K562 (cell line): Measurements from ENCODE around the gene TSC22D1. TPM values are rescaled to one million over a fixed set of nuclear protein-coding genes. Genes with fewer than 3 reads are reported as not detected.

Experiments used
- ATAC-seq: fragments of 200-7000 bp; cut with Tn5 transposase; 3 replicates; pipeline ENCODE4 v1.9.1; 2020; ENCODE audit warnings: moderate library complexity
- BruUV-seq: library from RNA; stranded (reverse); fragments of 400-500 nt; replicated peaks from 2 replicates; lab custom pipeline; 2021; lab: Mats Ljungman, UMichigan
- CTCF ChIA-PET: fragments of 300-600 bp; formaldehyde crosslinking; extraction: SDS; loops from one replicate; lab custom pipeline; 2021; ENCODE audit warnings: low intra/inter-chr PET ratio; lab: Yijun Ruan, JAX
- POLR2A ChIA-PET: fragments of 300-600, 350-650 bp; sonication (Branson Sonifier 250); formaldehyde crosslinking; extraction: SDS; loops from one replicate; lab custom pipeline; 2021; ENCODE audit warnings: antibody characterized with exemption, inconsistent platforms; lab: Yijun Ruan, JAX
- DNase-seq, 4 experiments: peaks; one replicate each; pipeline versions ENCODE4 v3.0.0 to v3.0.0-alpha.2; 2011 to 2018; ENCODE audit warnings: low spot score in 3 of 4, mixed read lengths in 3 of 4; ENCODE audit errors: extremely low read depth in 1 of 4
- FAIRE-seq: peaks from 2 replicates; lab custom pipeline; 2011; peaks lifted over from hg19 to GRCh38; lab: Jason Lieb, UNC
- H2AFZ ChIP-seq: 2 replicates; pipeline ENCODE4 v1.6.0; 2011; ENCODE audit warnings: low read depth, low read length, control low read depth, inconsistent platforms
- H3K27ac ChIP-seq: fragments of 200-600 bp; 3 replicates; pipeline ENCODE4 v1.8.0; 2011; ENCODE audit warnings: low read depth, mild to moderate bottlenecking, control low read depth, inconsistent platforms, low read length, moderate library complexity, mixed read lengths; ENCODE audit errors: extremely low read depth
- H3K27me3 ChIP-seq, 2 experiments: fragments of 300-600 bp in 1 of 2; 2 replicates in 1 of 2; 3 replicates in 1 of 2; pipeline versions ENCODE4 v1.6.0 to v1.8.0; 2011; ENCODE audit warnings: inconsistent platforms in 2 of 2, low read length in 2 of 2, mild to moderate bottlenecking in 1 of 2, mixed read lengths in 1 of 2, moderate library complexity in 1 of 2; ENCODE audit not compliant: control insufficient read depth in 2 of 2, insufficient read depth in 2 of 2
- H3K36me3 ChIP-seq: fragments of 300-600 bp; 3 replicates; pipeline ENCODE4 v1.8.0; 2011; ENCODE audit warnings: mild to moderate bottlenecking, low read length, inconsistent platforms; ENCODE audit not compliant: control insufficient read depth, insufficient read depth
- H3K4me1 ChIP-seq, 2 experiments: fragments of 200-600 bp in 1 of 2; replicated peaks in 1 of 2; 2 replicates in 1 of 2; 3 replicates in 1 of 2; pipeline versions ENCODE4 v1.5.1 to v1.8.0; 2011; ENCODE audit warnings: inconsistent platforms in 2 of 2, low read length in 2 of 2, mild to moderate bottlenecking in 1 of 2, mixed read lengths in 1 of 2, moderate library complexity in 1 of 2; ENCODE audit not compliant: control insufficient read depth in 2 of 2, insufficient read depth in 2 of 2
- H3K4me2 ChIP-seq: 2 replicates; pipeline ENCODE4 v1.6.1; 2011; ENCODE audit warnings: low read length, control low read depth, inconsistent platforms, mixed read lengths; ENCODE audit not compliant: insufficient read depth
- H3K4me3 ChIP-seq: fragments of 200-600 bp; sonication (generic), shearing (Covaris generic); 2 replicates; pipeline ENCODE4 v1.5.1; 2016; ENCODE audit warnings: control low read depth, inconsistent platforms
- H3K79me2 ChIP-seq: fragments of 200-600 bp; 3 replicates; pipeline ENCODE4 v1.8.0; 2011; ENCODE audit warnings: low read length, inconsistent platforms; ENCODE audit not compliant: control insufficient read depth, insufficient read depth
- H3K9ac ChIP-seq, 2 experiments: 2 replicates each; pipeline versions ENCODE4 v1.6.0 to v1.6.1; 2011; ENCODE audit warnings: low read depth in 2 of 2, low read length in 2 of 2, control low read depth in 1 of 2, inconsistent platforms in 1 of 2, mild to moderate bottlenecking in 1 of 2, mixed read lengths in 1 of 2; ENCODE audit not compliant: insufficient read depth in 1 of 2
- H3K9me1 ChIP-seq: one replicate; pipeline ENCODE4 v1.6.0; 2011; ENCODE audit warnings: inconsistent platforms, mild to moderate bottlenecking, low read length, moderate library complexity; ENCODE audit not compliant: control insufficient read depth, insufficient read depth
- H3K9me3 ChIP-seq: replicated peaks from 2 replicates; pipeline ENCODE4 v1.5.1; 2011; ENCODE audit warnings: low read depth, low read length, inconsistent platforms; ENCODE audit not compliant: control insufficient read depth, insufficient read depth
- H4K20me1 ChIP-seq: replicated peaks from 2 replicates; pipeline ENCODE4 v1.6.1; 2011; ENCODE audit warnings: low read length, inconsistent platforms, mixed read lengths; ENCODE audit not compliant: control insufficient read depth, insufficient read depth
- ATF4 ChIP-seq: fragments of 450-650 bp; formaldehyde crosslinking; IDR thresholded peaks from 2 replicates; pipeline ENCODE4 v1.4.0; 2022; ENCODE audit warnings: mild to moderate bottlenecking, moderate library complexity
- ETS1 ChIP-seq: conservative IDR thresholded peaks from 2 replicates; pipeline ENCODE4 v1.6.1; 2011; ENCODE audit warnings: low read depth, mild to moderate bottlenecking, low read length; ENCODE audit not compliant: control insufficient read depth
- FOXJ3 ChIP-seq: sonication (generic); formaldehyde crosslinking; IDR thresholded peaks from 2 replicates; pipeline ENCODE4 v1.4.0; 2020; ENCODE audit warnings: mild to moderate bottlenecking, missing genetic modification reagents
- NCOA2 ChIP-seq, 2 experiments: fragments of 450-650 bp; IDR thresholded peaks; 2 replicates each; pipeline ENCODE4 v1.6.1; 2018; ENCODE audit warnings: mild to moderate bottlenecking in 2 of 2, moderate library complexity in 1 of 2; ENCODE audit not compliant: partially characterized antibody in 2 of 2
- SRSF1 ChIP-seq: fragments of 200-400 bp; formaldehyde crosslinking; IDR thresholded peaks from 2 replicates; pipeline ENCODE4 v1.6.1; 2017; ENCODE audit warnings: mild to moderate bottlenecking, low read depth, low read length, moderate library complexity
- U2AF2 ChIP-seq: fragments of 200-400 bp; formaldehyde crosslinking; optimal IDR thresholded peaks from 2 replicates; pipeline ENCODE3; 2017; ENCODE audit warnings: low read depth, mild to moderate bottlenecking, low read length
- ZNF263 ChIP-seq: sonication (generic); formaldehyde crosslinking; IDR thresholded peaks from 2 replicates; pipeline ENCODE4 v1.8.0; 2022; ENCODE audit warnings: mild to moderate bottlenecking, missing genetic modification reagents, borderline replicate concordance
- ZNF316 ChIP-seq: fragments of 450-650 bp; IDR thresholded peaks from 2 replicates; pipeline ENCODE4 v1.6.1; 2016
- WGBS: fragments of 100-300 bp; shearing (Covaris generic); methylation state at CpG from one replicate; pipeline ENCODE4 v1.1.6; 2016; ENCODE audit warnings: low coverage, mixed read lengths; ENCODE audit not compliant: insufficient coverage; ENCODE audit errors: missing lambda C conversion rate; 5-methylcytosine and 5-hydroxymethylcytosine counted together
- in situ Hi-C: fragments of 300-500 bp; cut with MboI; formaldehyde crosslinking; loops from 4 replicates; pipeline ENCODE4 v1.15.0; 2018; ENCODE audit warnings: inconsistent platforms, mixed read lengths
- intact Hi-C: fragments of 100-400 bp; cut with micrococcal nuclease; formaldehyde crosslinking; loops from 2 replicates; pipeline ENCODE4 v1.14.2; 2022
- polyA plus RNA-seq, 8 experiments: library from polyadenylated mRNA; depleted of rRNA in 4 of 8; stranded (reverse) in 5 of 8; unstranded in 3 of 8; fragments of >200 nt; fragmentation: Nextera tagmentation in 2 of 8; fragmentation: Illumina TruSeq in 1 of 8; extraction: Ambion mirVana in 2 of 8; extraction: Trizol in 1 of 8; gene quantifications; 2 replicates each; pipeline versions ENCODE4 v1.2.1 to v1.2.3, GENCODE V29; 2011 to 2014; ENCODE audit warnings: inconsistent platforms in 1 of 8, missing spikeins in 1 of 8
- total RNA-seq, 7 experiments: library from RNA; depleted of rRNA in 6 of 7; stranded (reverse); fragments of >200 nt in 6 of 7; fragmentation: Illumina TruSeq in 2 of 7; extraction: Trizol in 2 of 7; gene quantifications; 2 replicates each; pipeline versions ENCODE4 v1.2.1 to v1.2.3, GENCODE V29; 2011 to 2021; ENCODE audit warnings: low replicate concordance in 1 of 7

Gene TSC22D1
- total and polyA plus RNA-seq, 9 of the 15 experiments (the other 6 are each of a cell fraction or from before 2014, with no cell fraction given) = 2.6 to 19.8 (median 8.4) TPM

GRCh38 chr13:44546164-44546563, 30.0 kb downstream of the TSC22D1 start:
- Histone ChIP-seq H3K36me3 (no peaks in the 10 kb centered on the region), H3K79me2 (no peaks in the 10 kb centered on the region), H3K9me1 (no peaks in the 10 kb centered on the region), H4K20me1 (no peaks in the 10 kb centered on the region), H3K4me2 (no peak overlapping the region), H3K9ac (no peak overlapping the region), H3K4me3 (no peak overlapping the region), H3K9me3 (no peaks in the 10 kb centered on the region), H2AFZ (no peak overlapping the region), H3K27ac (no peak overlapping the region), H3K27me3 (no peaks in the 10 kb centered on the region), H3K4me1 (no peaks in the 10 kb centered on the region)
- CTCF ChIA-PET = no interaction called here
- intact Hi-C loops = no loop called here
- DNase-seq (no peak), ATAC-seq (no peak), FAIRE-seq (no peak)
- in situ Hi-C loops = no loop called here
- no TSS peak for BruUV-seq
- 17% methylated on average over 1 of the region's 1 CpG for WGBS
- POLR2A ChIA-PET = no interaction called here
- TF ChIP-seq ZNF316 (no peak), ETS1 (no peak), NCOA2 (IDR thresholded peaks at IDR 0.05; ENCODE audit: partially characterized antibody in 2 of 2) (no peak), ZNF263 (no peak), U2AF2 (no peak), FOXJ3 (CRISPR knock-in tag) (no peak), SRSF1 (no peak), ATF4 (no peak)
